Activated CD8-positive, alpha-beta T cell treated with anti-CD3 and anti-CD28 coated beads for 36 hours (primary cell): ENCODE measurements around the gene AP2M1. TPM values are rescaled to one million over a fixed set of nuclear protein-coding genes. Genes with fewer than 3 reads are reported as not detected.
A peak's percentile ranks its signal among the peaks of the same experiment; 100 is the strongest.

Experiments
- ATAC-seq: fragments of 200-7000 bp; cut with Tn5 transposase; one replicate; pipeline ENCODE4 v1.10.0; 2021; ENCODE audit warnings: mild to moderate bottlenecking, moderate library complexity
- CTCF ChIA-PET: fragments of 350-600 bp; sonication (Branson Sonifier 250); formaldehyde crosslinking; loops from one replicate; lab custom pipeline; 2021; ENCODE audit warnings: antibody characterized with exemption; lab: Charles Lee
- POLR2A ChIA-PET: fragments of 350-600 bp; sonication (Branson Sonifier 250); formaldehyde crosslinking; loops from one replicate; lab custom pipeline; 2021; ENCODE audit warnings: antibody characterized with exemption; lab: Charles Lee
- DNase-seq: peaks from one replicate; pipeline ENCODE4 v3.0.0-alpha.2; 2020
- H3K27ac Mint-ChIP-seq: one replicate; pipeline ENCODE4 v1.8.0; 2021; ENCODE audit warnings: mild to moderate bottlenecking, mixed read lengths
- H3K27me3 Mint-ChIP-seq: one replicate; pipeline ENCODE4 v1.8.0; 2021; ENCODE audit warnings: mixed read lengths
- H3K36me3 Mint-ChIP-seq: one replicate; pipeline ENCODE4 v1.8.0; 2021; ENCODE audit warnings: low read depth, mixed read lengths
- H3K4me1 Mint-ChIP-seq: one replicate; pipeline ENCODE4 v1.8.0; 2021; ENCODE audit warnings: low read depth, mixed read lengths
- H3K4me3 Mint-ChIP-seq: one replicate; pipeline ENCODE4 v1.8.0; 2021; ENCODE audit warnings: mild to moderate bottlenecking, moderate library complexity, mixed read lengths
- H3K9me3 Mint-ChIP-seq: one replicate; pipeline ENCODE4 v1.8.0; 2021; ENCODE audit warnings: mixed read lengths
- CTCF ChIP-seq: fragments of 200-600 bp; IDR thresholded peaks from one replicate; pipeline ENCODE4 v1.8.0; 2022; ENCODE audit warnings: antibody characterized with exemption, mild to moderate bottlenecking
- intact Hi-C: fragments of 100-400 bp; cut with micrococcal nuclease; formaldehyde crosslinking; loops from one replicate; pipeline ENCODE4 v1.10.0; 2022
- total RNA-seq, 2 experiments: library from RNA; stranded (reverse); gene quantifications; one replicate each; pipeline ENCODE4 v1.2.3, GENCODE V29; 2021

The AP2M1 gene
- 100 to 1,000 TPM; 211 to 223 TPM for total RNA-seq

- ChIA-PET CTCF (interaction anchor here (0.6 to 1.5 kb wide), 6 partner anchors 9 to 290 kb away, joined by 3 to 8 read pairs (median 4); partner anchors contain the start of gene PARL), POLR2A (interaction anchor here (0.5 to 3.0 kb wide), 4 partner anchors 9 to 36 kb away, joined by 4 to 12 read pairs (median 7); partner anchors contain the start of gene ABCF3)
- H3K9me3 Mint-ChIP-seq = no peaks in the 10 kb centered on the region
- H3K36me3 Mint-ChIP-seq = peaks cover 22% of the 10 kb centered on the region
- TF ChIP-seq CTCF = no peak
- ATAC-seq (peak; percentile 97), DNase-seq (peak; percentile 99)
- no peaks in the 10 kb centered on the region for H3K27me3 Mint-ChIP-seq
- peak within 1 kb of the TSS; percentile 85 for H3K4me3 Mint-ChIP-seq
- H3K27ac Mint-ChIP-seq = peak within 1 kb of the TSS; percentile 88
- intact Hi-C loops = loop anchor here (2.0 kb wide), 1 partner anchor 124 kb away; the partner anchor contains the start of gene PSMD2
- peaks cover 29% of the 10 kb centered on the region for H3K4me1 Mint-ChIP-seq
Observed at GRCh38 chr3:184174646-184175492, at the start of gene AP2M1. Gene AP2M1 (plus strand): TSS chr3:184174855. CDS start chr3:184176994, 2,139 bp downstream.

DNA sequence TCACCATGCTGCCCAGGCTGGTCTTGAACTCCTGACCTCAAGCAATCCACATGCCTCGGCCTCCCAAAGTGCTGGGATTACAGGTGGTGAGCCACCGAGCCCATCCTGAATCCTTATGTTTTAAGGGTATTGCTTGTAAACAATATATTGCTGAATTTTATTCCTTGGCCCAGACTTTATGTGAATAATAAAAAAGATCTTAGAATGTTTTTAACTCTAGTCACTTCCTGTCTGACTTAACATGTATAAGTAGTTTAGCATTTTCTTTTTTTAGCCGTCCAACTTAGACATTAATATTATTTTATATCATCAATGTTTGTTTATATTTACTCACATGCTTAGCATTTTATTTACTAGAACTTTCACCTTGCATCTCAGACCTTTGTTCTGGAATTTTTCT is 48.6 kb upstream of the AP2M1 start:
- no peaks in the 10 kb centered on the region for H3K4me1 Mint-ChIP-seq
- intact Hi-C loops = no loop called here
- H3K36me3 Mint-ChIP-seq = no peaks in the 10 kb centered on the region
- no peaks in the 10 kb centered on the region for H3K9me3 Mint-ChIP-seq
- CTCF ChIA-PET = interaction anchor here (1.7 kb wide), 1 partner anchor 19 kb away, joined by 4 read pairs; no protein-coding TSS in a partner anchor
- H3K4me3 Mint-ChIP-seq = no peak overlapping the region
- ATAC-seq (no peak), DNase-seq (no peak)
- POLR2A ChIA-PET = no interaction called here
- no peaks in the 10 kb centered on the region for H3K27me3 Mint-ChIP-seq
- no peak overlapping the region for H3K27ac Mint-ChIP-seq
- no peak for TF ChIP-seq CTCF

GRCh38 chr3:184129012-184129411 is 45.6 kb upstream of the AP2M1 start:
- ChIA-PET CTCF (interaction anchor here (1.1 kb wide), 1 partner anchor 20 kb away, joined by 5 read pairs; no protein-coding TSS in a partner anchor), POLR2A (no interaction called here)
- intact Hi-C loops = no loop called here
- peak; percentile 24 for TF ChIP-seq CTCF
- ATAC-seq (peak; percentile 67), DNase-seq (peak; percentile 43)
- Mint-ChIP-seq H3K4me3 (no peak overlapping the region), H3K27me3 (no peaks in the 10 kb centered on the region), H3K27ac (no peak overlapping the region), H3K4me1 (peaks cover 7% of the 10 kb centered on the region), H3K9me3 (no peaks in the 10 kb centered on the region), H3K36me3 (no peaks in the 10 kb centered on the region)

GRCh38 chr3:184132945-184133344 is 41.7 kb upstream of the AP2M1 start:
- H3K36me3 Mint-ChIP-seq = peaks cover 15% of the 10 kb centered on the region
- TF ChIP-seq CTCF = no peak
- H3K4me3 Mint-ChIP-seq = no peak overlapping the region
- no peaks in the 10 kb centered on the region for H3K27me3 Mint-ChIP-seq
- CTCF ChIA-PET = interaction anchor here (1.1 to 1.8 kb wide), 3 partner anchors 12 to 237 kb away, joined by 3 to 6 read pairs (median 5); no protein-coding TSS in a partner anchor
- intact Hi-C loops = loop anchor here (10.0 kb wide), 1 partner anchor 238 kb away; no protein-coding TSS in a partner anchor
- DNase-seq (no peak), ATAC-seq (no peak)
- H3K27ac Mint-ChIP-seq = no peak overlapping the region
- no peaks in the 10 kb centered on the region for H3K9me3 Mint-ChIP-seq
- peaks cover 27% of the 10 kb centered on the region for H3K4me1 Mint-ChIP-seq
- POLR2A ChIA-PET = interaction anchor here (0.6 to 3.6 kb wide), 3 partner anchors 12 to 117 kb away, joined by 3 to 40 read pairs (median 5); no protein-coding TSS in a partner anchor
